Adrenal gland (tissue), 12 donors: Measurements from ENCODE around the gene KIAA0040. TPM values are rescaled to one million over a fixed set of nuclear protein-coding genes. Genes with fewer than 3 reads are reported as not detected.

Experiments used
- DNase-seq, 7 donors: peaks; one replicate each; pipeline ENCODE4 v3.0.0-alpha.2; 2019 to 2020
- H3K27ac ChIP-seq, 5 donors: fragments of 200-600 bp; sonication (generic) in 4 of 5; 1 replicate in 3 of 5; 2 replicates in 2 of 5; pipeline versions ENCODE4 v1.5.1 to v1.8.0; 2016 to 2020; ENCODE audit warnings: mild to moderate bottlenecking in 1 of 5
- H3K27me3 ChIP-seq: fragments of 200-600 bp; 2 replicates; pipeline ENCODE4 v1.8.0; 2021
- H3K36me3 ChIP-seq, 2 donors: fragments of 200-600 bp; replicated peaks in 1 of 2; 1 replicate in 1 of 2; 2 replicates in 1 of 2; pipeline versions ENCODE4 v1.5.1 to v1.8.0; 2018 to 2022
- H3K4me1 ChIP-seq, 2 donors: fragments of 200-600 bp; replicated peaks in 1 of 2; 1 replicate in 1 of 2; 2 replicates in 1 of 2; pipeline versions ENCODE4 v1.5.1 to v1.8.0; 2018 to 2021
- H3K4me3 ChIP-seq, 4 donors: fragments of 200-600 bp; sonication (generic) in 3 of 4; one replicate each; pipeline ENCODE4 v1.5.1; 2016 to 2018
- H3K9me3 ChIP-seq, 3 donors: fragments of 200-600 bp; sonication (generic) in 1 of 3; replicated peaks in 1 of 3; 1 replicate in 2 of 3; 2 replicates in 1 of 3; pipeline versions ENCODE4 v1.5.1 to v1.8.0; 2016 to 2021
- POLR2A ChIP-seq, 2 donors: fragments of 450-650 bp; IDR thresholded peaks; one replicate each; pipeline ENCODE4 v1.6.1; 2017; ENCODE audit warnings: antibody characterized with exemption in 2 of 2, mild to moderate bottlenecking in 2 of 2, moderate library complexity in 1 of 2
- WGBS, 4 donors: extraction: QIAGEN DNeasy Blood & Tissue Kit in 2 of 4; methylation state at CpG; one replicate each; pipeline versions ENCODE4 v1.1.5 to v1.1.7; 2013 to 2017; 5-methylcytosine and 5-hydroxymethylcytosine counted together
- intact Hi-C, 2 donors: fragments of 100-400 bp; cut with DNase I; formaldehyde crosslinking; loops; one replicate each; pipeline versions ENCODE4 v1.14.1 to v1.15.0; 2022 to 2023
- polyA plus RNA-seq, 3 donors: library from polyadenylated mRNA; stranded (reverse); fragments of 200-250 nt in 2 of 3; fragments of 350-450 nt in 1 of 3; fragmentation: Illumina TruSeq in 1 of 3; extraction: RNeasy Lipid Tissue Mini Kit (QIAGEN cat#74804) in 1 of 3; gene quantifications; one replicate each; pipeline ENCODE4 v1.2.3, GENCODE V29; 2013 to 2014
- total RNA-seq, 9 donors: library from RNA; depleted of rRNA in 4 of 9; stranded (reverse); fragments of >200 nt in 4 of 9; fragments of 120-200 nt in 1 of 9; fragmentation: NEBNext Ultra II Directional in 1 of 9; extraction: Animal tissue kit (Norgen Biotek cat#: 25700) in 1 of 9; gene quantifications; one replicate each; pipeline versions ENCODE4 v1.1.0 to v1.2.4, GENCODE V29; 2013 to 2023
- TF ChIP-seq, protein P1 (sequence below), 6 experiments: fragments of 450-650 bp in 4 of 6; fragments of 200-600 bp in 2 of 6; sonication (generic) in 1 of 6; IDR thresholded peaks; 1 replicate in 5 of 6; 2 replicates in 1 of 6; pipeline versions ENCODE4 v1.5.1 to v1.8.0; 2016 to 2021; ENCODE audit warnings: antibody characterized with exemption in 6 of 6, mild to moderate bottlenecking in 2 of 6, moderate library complexity in 1 of 6
- donor health status: healthy with polysubstance abuse.
- donor health status: Bipolar disorder and iron deficiency.
- donor health status: DM: yes; HTN: yes; CAD: no.
- donor health status: DM: no; HTN: no; CAD: no.
- donor health status: DM: no; HTN: no; CAD: no.
- donor health status: DM: yes; HTN: yes; CAD: no.

KIAA0040 gene
- total and polyA plus RNA-seq, 12 donors = 1.8 to 54.3 (median 12.3) TPM

DNA sequence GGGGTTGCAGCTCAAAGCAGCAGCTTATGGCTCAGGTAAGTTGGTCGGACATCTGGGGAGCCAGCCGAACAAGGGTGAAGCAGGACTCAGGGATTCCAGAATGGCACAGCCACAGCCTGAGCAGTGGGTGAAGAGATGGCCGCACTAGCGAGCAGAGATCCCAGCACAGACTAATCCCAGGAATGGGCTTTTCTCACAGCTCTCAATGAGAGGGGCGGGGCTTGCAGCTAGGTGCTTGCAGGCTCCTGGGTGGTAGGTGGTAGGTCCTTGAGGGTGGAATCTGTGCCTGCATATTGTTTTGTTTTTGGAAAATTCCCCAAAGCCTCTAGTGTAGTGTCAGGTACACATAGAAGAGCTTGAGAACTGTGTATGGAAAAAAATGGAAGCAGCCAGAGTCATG, 9.0 kb downstream of the KIAA0040 start:
- TF ChIP-seq, protein P1, sequence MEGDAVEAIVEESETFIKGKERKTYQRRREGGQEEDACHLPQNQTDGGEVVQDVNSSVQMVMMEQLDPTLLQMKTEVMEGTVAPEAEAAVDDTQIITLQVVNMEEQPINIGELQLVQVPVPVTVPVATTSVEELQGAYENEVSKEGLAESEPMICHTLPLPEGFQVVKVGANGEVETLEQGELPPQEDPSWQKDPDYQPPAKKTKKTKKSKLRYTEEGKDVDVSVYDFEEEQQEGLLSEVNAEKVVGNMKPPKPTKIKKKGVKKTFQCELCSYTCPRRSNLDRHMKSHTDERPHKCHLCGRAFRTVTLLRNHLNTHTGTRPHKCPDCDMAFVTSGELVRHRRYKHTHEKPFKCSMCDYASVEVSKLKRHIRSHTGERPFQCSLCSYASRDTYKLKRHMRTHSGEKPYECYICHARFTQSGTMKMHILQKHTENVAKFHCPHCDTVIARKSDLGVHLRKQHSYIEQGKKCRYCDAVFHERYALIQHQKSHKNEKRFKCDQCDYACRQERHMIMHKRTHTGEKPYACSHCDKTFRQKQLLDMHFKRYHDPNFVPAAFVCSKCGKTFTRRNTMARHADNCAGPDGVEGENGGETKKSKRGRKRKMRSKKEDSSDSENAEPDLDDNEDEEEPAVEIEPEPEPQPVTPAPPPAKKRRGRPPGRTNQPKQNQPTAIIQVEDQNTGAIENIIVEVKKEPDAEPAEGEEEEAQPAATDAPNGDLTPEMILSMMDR (IDR thresholded peaks at IDR 0.05) = no peak
- no peak for TF ChIP-seq POLR2A (IDR thresholded peaks at IDR 0.05)
- H3K4me3 ChIP-seq = no peak overlapping the region
- no peaks in the 10 kb centered on the region for H3K36me3 ChIP-seq
- no peak overlapping the region for H3K27ac ChIP-seq
- no peaks in the 10 kb centered on the region for H3K27me3 ChIP-seq
- 93 to 96% (median 94%) methylated on average over 4 to 5 of the region's 5 CpGs for WGBS, 4 donors
- H3K9me3 ChIP-seq = no peaks in the 10 kb centered on the region
- intact Hi-C loops = no loop called here
- H3K4me1 ChIP-seq = no peaks in the 10 kb centered on the region
- no peak for DNase-seq

DNA sequence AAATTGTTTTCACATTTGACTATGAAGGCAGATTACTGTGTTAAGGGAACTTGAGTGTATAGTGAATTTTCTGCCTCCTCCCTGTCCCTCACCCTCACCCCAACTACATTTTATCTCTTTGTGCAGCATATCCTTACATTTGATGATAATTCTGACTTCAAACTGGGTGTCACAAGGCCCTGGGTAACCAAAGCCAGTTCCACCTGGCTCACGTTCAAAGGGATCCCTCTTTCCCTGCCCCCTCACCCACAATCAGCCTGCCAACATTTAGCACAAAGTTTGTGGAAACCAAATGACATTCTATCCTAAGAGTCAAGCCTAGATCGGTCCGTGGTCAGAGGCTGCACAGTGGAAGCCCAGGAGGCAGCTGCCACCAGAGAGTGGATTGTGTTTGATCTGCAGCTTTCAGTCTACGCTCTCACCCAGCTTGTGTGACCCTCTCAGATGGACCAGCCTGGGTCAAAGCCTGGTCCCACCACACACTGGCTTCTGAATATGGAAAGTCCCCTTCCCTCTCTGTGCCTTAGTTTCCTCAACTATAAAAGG, 10.3 kb downstream of the KIAA0040 start:
- 88 to 100% (median 94%) methylated on average over 2 to 4 of the region's 4 CpGs for WGBS, 4 donors
- no peaks in the 10 kb centered on the region for H3K4me1 ChIP-seq
- H3K27ac ChIP-seq = no peak overlapping the region
- H3K4me3 ChIP-seq = no peak overlapping the region
- intact Hi-C loops = no loop called here
- no peak for DNase-seq
- no peaks in the 10 kb centered on the region for H3K27me3 ChIP-seq
- no peaks in the 10 kb centered on the region for H3K9me3 ChIP-seq
- no peaks in the 10 kb centered on the region for H3K36me3 ChIP-seq
- TF ChIP-seq, protein P1 (IDR thresholded peaks at IDR 0.05) = no peak
- no peak for TF ChIP-seq POLR2A (IDR thresholded peaks at IDR 0.05)

DNA sequence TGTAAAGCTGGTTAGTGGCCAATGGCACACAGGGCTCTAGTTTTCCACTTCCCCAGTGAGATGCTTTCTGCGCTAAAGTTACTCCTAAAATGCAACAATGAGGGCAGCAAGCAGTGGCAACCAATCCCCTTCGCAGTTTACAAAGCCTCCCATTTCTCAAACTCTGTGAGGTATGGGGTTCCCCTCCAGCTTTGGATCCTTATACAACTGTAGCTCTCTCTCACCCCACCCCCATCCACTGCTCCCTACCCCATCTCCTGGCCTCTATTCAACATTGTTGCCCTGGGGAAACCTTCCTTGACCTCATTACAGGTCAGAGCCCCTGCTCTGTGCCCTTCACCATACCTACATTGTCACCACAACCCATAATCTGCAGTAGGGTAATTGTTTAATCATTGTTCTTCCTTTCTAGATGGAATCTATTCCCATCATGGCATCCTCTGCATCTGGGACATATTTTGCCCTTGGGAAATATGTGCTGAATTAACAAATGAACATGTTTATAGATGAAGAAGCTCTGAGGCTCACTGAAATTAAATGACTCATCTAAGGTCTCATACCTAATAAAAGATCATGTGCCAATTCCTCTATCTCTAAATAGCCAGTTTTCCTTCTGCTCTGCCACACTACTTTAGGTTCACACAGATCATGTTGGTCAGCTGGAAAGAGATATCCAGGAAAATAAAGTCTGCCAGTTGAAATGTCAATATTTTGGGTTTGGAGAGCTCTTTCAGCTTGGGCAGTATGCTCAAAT, 12.6 kb downstream of the KIAA0040 start:
- H3K4me3 ChIP-seq = no peak overlapping the region
- 91 to 98% (median 96%) methylated on average over 2 of the region's 2 CpGs for WGBS, 4 donors
- DNase-seq = no peak
- H3K4me1 ChIP-seq = no peaks in the 10 kb centered on the region
- no peaks in the 10 kb centered on the region for H3K36me3 ChIP-seq
- TF ChIP-seq, protein P1 (IDR thresholded peaks at IDR 0.05) = no peak
- TF ChIP-seq POLR2A (IDR thresholded peaks at IDR 0.05) = no peak
- no peak overlapping the region for H3K27ac ChIP-seq
- intact Hi-C loops = no loop called here
- no peaks in the 10 kb centered on the region for H3K27me3 ChIP-seq
- no peaks in the 10 kb centered on the region for H3K9me3 ChIP-seq

DNA sequence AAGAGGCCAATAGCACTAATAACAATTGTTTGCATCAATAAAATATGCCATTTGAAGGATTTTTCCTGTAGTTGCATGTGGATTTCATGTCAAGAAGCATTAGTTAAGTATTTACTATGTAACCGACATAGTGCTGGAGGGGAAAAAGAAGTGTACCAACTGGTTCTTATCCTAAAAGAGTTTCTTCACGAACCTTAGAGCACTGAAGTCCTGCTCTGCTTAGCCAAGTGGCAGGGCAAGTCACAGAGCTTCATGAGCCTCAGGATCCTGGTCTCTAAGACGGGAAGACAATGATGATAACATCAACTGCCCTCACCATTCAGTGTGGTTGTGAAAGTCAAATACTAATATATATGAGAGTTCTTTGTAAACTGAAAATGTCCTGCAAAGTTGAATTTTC, 14.1 kb downstream of the KIAA0040 start:
- Histone ChIP-seq H3K4me1 (peaks cover 0 to 5% of the 10 kb centered on the region in 2 donors), H3K4me3 (no peak overlapping the region), H3K27ac (no peak overlapping the region), H3K36me3 (no peaks in the 10 kb centered on the region), H3K9me3 (no peaks in the 10 kb centered on the region), H3K27me3 (no peaks in the 10 kb centered on the region)
- TF ChIP-seq, protein P1 (IDR thresholded peaks at IDR 0.05) = no peak
- no peak for TF ChIP-seq POLR2A (IDR thresholded peaks at IDR 0.05)
- no peak for DNase-seq
- 86 to 95% (median 90%) methylated on average over 3 of the region's 3 CpGs for WGBS, 4 donors
- intact Hi-C loops = no loop called here
